ENCODE results near the gene PTGES2.
"Not testable (repeated sequence)": the region's sequence is repeated elsewhere in the genome, so short reads cannot be mapped to it uniquely, and the experiment has no call there.

PTGES2 gene

GRCh38 chr9:128120741-128121465, 6.6 kb downstream of the PTGES2 start:
- H3K27ac ChIP-seq, result no peak overlapping the region
- no peak for DNase-seq (ENCODE audit: low read depth, low spot score)

- H3K27ac ChIP-seq, result no peak overlapping the region
- no peak for DNase-seq (ENCODE audit: low read depth, low spot score)
Measured at GRCh38 chr9:128120061-128120740, 7.3 kb downstream of the PTGES2 start.

GRCh38 chr9:128118971-128119665, 8.4 kb downstream of the PTGES2 start:
- no peak overlapping the region for H3K27ac ChIP-seq
- DNase-seq (ENCODE audit: low read depth, low spot score), result no peak

DNA sequence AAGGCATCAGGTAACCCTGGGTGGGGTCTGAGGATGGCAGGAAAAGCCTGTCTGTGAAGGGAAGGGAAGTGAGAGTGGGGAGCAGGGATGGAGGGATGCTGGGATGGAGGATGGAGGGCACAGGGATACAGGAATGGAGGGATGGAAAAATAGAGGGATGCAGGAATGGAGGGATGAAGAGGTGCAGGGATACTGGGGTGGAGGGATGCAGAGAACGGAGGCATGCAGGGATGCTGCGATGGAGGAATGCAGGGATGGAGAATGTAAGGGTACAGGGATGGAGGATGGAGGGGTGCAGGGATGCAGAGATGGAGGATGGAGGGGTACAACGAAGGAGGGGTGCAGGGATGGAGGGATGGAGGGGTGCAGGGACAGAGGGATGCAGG, 9.1 kb downstream of the PTGES2 start:
- H3K27ac ChIP-seq, result no peak overlapping the region
- DNase-seq (ENCODE audit: low read depth, low spot score), result no peak

GRCh38 chr9:128117613-128118471, 9.7 kb downstream of the PTGES2 start:
- H3K27ac ChIP-seq, result no peak overlapping the region
- DNase-seq (ENCODE audit: low read depth, low spot score), result no peak

DNA sequence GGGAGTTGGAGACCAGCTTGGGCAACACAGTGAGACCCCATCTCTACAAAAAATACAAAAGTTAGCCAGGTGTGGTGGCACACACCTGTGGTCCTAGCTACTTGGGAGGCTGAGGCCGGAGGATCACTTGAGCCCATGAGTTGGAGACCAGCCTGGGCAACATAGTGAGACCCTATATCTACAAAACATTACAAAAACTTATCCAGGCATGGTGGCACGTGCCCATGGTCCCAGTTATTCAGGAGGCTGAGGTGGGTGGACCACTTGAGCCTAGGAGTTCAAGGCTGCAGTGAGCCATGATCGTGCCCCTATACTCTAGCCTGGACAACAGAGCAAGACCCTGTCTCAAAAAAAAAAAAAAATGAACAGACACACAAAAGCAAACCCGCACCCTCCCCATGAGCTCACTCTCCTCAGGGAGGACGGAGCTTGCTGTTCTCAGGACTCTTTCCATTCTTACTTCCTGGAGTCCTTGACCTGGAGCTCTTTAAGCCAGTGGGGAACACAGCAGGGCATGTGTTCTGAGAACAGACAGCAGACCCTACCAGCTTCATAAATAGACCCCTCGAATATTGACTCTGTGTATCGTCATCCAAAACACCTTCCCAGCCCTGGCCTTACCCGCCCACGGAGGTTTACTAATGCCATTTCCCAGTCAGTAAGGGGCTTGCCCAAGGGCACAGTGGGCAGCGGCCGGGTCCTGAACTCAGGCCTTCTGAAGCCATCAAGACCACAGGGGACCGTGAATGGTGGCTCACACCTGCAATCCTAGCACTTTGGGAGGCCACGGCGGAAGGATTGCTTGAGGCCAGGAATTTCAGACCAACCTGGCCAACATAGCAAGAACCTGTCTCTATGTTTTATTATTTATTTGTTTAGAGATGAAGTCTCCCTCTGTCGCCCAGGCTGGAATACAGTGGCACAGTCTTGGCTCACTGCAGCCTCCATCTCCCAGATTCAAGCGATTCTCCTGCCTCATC, 11.1 kb downstream of the PTGES2 start:
- DNase-seq (ENCODE audit: low read depth, low spot score), result no peak
- H3K27ac ChIP-seq, result no peak overlapping the region

DNA sequence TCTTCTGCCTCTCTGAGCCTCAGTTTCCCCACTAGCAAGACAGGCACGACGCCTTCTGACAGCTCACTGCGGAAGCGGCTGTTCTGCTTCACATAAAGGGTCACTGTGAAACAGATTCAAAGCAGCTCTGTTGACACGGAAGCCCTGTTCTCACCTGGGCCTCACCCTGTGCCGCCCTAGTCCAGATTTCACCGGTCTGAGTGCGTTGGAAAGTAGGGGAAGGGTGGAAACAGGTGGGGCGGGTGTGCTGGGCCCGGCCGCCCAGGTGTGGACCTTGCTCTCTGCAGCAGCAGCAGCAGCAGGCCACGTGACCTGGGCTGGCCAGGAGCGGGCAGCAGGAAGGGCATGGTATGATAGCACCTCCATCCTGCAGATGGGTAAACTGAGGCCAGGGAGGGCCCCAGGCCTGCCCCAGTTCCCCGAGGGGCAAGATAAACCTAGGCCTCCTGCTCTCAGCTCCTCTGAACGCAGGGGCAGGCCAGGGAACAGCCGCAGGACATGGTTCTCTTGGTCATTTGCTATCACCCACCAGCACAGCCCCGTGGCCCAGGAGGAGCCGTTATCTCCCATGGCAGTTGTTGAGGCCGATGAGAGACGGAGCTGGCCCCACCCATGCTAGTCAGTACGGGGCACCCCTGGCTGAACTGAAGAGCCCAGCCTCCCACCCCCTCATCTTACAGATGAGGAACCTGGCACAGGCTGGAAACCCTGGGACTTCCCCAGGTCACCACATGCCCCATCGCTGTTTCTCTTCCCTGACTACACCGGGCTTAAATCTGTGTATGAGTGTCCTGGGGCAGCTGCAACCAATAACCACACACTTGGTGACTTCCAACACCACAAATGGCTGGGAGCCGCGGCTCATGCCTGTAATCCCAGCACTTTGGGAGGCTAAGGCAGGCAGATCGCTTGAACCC, 12.1 kb downstream of the PTGES2 start:
- no peak overlapping the region for H3K27ac ChIP-seq
- no peak for DNase-seq (ENCODE audit: low read depth, low spot score)

DNA sequence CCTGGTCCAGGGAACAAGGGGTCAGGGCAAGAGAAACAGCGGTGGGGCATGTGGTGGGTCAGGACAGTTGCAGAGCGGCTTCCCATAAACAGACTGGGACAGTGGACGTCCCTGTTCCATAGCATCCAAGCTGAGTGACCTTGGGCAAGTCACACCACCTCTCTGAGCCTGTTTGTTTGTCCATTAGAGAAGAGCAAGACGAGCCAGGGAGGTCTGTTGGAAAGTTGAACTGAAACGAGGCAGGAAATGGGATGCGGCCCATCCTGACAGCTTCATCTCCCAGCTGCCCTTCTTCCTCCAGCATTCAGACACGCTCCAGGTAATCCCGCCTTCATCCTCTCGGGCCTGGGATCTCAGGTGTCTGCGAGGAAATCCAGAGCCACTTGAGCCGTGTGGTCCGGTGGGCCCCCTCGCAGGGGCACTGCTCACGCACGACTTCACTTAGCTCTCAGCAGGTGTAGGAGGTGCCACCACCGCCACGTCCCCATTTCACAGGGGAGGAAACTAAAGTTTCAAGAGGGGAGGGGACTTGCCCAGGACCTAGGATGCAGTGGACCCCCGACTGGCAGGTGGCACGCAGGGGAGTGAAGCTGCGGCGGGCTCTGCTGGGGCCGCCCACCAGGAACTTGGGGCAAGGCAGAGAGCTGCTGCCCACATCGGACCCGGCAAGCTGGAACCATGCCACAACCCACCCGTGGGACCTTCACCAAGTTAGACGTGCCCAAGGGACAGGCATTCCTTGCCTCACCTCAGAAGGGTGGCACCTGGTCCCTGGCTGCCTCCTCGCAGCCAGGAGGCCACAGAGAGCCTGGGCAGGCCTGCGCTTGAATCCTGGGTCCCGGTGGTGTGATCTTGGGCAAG, 13.0 kb downstream of the PTGES2 start:
- no peak for DNase-seq (ENCODE audit: low read depth, low spot score)
- no peak overlapping the region for H3K27ac ChIP-seq

- no peak for DNase-seq (ENCODE audit: low read depth, low spot score)
- H3K27ac ChIP-seq, result no peak overlapping the region
Measured at GRCh38 chr9:128113526-128114325, 13.8 kb downstream of the PTGES2 start.

GRCh38 chr9:128111726-128112125, 15.8 kb downstream of the PTGES2 start:
- H3K27ac ChIP-seq; DNase-seq (ENCODE audit: low read depth, low spot score): not testable (repeated sequence)

DNA sequence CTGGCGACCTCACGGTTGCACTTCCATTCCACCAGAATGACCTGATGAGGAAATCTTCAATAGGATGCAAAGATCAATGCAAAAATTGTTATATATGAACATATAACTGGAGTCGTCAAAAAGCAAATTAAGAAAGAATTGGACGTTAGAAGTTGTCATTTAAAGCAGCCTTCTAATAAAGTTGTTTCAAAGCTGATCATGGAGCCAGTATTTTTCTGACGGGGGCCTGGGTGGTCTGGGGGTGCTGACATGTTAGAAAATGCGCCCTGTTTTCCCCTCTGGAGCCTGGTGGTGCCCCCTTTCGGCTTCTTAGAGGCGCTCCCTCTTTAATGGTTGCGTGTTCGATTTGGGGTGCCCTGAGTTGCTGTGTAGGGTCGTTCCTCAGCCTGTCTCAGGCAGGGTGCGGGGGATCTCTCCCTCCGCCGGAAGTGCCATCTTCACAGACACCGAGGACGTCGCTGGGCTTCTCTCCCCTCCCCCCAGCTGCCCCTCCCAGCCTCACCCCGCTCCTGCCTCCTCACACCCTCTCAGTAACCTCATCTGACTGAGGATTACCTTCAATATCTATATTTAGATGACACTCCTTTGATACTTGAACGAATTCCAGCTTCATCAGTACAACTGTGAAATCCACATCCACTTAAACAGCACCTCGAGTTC, 18.3 kb downstream of the PTGES2 start:
- no peak for DNase-seq (ENCODE audit: low read depth, low spot score)

DNA sequence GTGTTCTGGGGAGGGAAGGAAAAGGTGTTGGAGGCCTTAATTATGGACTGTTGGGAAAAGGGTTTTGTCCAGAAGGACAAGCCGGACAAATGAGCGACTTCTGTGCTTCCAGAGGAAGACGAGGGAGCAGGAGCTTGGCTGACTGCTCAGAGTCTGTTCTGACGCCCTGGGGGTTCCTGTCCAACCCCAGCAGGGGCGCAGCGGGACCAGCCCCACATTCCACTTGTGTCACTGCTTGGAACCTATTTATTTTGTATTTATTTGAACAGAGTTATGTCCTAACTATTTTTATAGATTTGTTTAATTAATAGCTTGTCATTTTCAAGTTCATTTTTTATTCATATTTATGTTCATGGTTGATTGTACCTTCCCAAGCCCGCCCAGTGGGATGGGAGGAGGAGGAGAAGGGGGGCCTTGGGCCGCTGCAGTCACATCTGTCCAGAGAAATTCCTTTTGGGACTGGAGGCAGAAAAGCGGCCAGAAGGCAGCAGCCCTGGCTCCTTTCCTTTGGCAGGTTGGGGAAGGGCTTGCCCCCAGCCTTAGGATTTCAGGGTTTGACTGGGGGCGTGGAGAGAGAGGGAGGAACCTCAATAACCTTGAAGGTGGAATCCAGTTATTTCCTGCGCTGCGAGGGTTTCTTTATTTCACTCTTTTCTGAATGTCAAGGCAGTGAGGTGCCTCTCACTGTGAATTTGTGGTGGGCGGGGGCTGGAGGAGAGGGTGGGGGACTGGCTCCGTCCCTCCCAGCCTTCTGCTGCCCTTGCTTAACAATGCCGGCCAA, 19.1 kb downstream of the PTGES2 start:
- DNase-seq (ENCODE audit: low read depth, low spot score), result no peak
- no peak overlapping the region for H3K27ac ChIP-seq

More for the DNA sequence above, 18.3 kb downstream of the PTGES2 start:
- H3K27ac ChIP-seq, result no peak overlapping the region

DNA sequence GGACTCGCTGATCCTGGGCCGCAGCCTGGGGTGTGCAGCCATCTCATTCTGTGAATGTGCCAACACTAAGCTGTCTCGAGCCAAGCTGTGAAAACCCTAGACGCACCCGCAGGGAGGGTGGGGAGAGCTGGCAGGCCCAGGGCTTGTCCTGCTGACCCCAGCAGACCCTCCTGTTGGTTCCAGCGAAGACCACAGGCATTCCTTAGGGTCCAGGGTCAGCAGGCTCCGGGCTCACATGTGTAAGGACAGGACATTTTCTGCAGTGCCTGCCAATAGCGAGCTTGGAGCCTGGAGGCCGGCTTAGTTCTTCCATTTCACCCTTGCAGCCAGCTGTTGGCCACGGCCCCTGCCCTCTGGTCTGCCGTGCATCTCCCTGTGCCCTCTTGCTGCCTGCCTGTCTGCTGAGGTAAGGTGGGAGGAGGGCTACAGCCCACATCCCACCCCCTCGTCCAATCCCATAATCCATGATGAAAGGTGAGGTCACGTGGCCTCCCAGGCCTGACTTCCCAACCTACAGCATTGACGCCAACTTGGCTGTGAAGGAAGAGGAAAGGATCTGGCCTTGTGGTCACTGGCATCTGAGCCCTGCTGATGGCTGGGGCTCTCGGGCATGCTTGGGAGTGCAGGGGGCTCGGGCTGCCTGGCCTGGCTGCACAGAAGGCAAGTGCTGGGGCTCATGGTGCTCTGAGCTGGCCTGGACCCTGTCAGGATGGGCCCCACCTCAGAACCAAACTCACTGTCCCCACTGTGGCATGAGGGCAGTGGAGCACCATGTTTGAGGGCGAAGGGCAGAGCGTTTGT, 19.9 kb downstream of the PTGES2 start:
- no peak for DNase-seq (ENCODE audit: low read depth, low spot score)
- H3K27ac ChIP-seq, result no peak overlapping the region

DNA sequence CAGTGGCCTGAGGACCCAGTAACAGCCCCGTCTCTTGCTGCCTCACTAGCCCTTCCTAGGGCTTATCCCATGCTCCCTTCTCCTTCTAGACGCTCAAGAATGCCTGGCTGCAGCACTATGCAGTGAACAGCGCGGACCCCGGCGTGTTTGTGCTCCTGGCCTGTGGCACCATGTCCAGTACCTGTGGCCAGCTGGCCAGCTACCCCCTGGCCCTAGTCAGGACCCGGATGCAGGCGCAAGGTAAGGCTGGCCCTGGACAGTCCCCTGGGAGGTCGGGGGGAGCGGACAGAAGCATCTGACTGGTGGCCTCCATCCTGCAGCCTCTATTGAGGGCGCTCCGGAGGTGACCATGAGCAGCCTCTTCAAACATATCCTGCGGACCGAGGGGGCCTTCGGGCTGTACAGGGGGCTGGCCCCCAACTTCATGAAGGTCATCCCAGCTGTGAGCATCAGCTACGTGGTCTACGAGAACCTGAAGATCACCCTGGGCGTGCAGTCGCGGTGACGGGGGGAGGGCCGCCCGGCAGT, 20.5 kb downstream of the PTGES2 start:
- H3K27ac ChIP-seq, result no peak overlapping the region
- no peak for DNase-seq (ENCODE audit: low read depth, low spot score)
